ENCODE results near the gene ABLIM2.

Gene ABLIM2

DNA sequence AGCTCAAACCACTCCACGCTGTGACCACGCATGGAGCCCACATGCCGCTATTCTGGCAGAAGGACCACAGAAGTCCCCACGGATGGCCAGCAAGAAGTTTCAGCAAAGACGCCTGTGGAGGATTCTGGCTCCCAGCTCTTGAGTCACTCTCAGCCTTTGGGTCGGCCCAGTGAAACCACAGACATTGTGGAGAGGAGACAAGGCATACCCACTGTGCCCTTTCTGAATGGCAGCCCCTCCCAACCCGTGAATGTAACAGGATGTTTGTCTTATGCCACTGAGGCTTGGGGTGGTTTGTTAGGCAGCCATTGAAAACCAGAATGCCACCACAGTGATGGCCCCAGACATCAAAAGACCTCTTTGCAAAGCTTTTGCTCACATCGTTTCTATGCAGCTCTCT, 42.7 kb downstream of the ABLIM2 start:
- no peak for DNase-seq

DNA sequence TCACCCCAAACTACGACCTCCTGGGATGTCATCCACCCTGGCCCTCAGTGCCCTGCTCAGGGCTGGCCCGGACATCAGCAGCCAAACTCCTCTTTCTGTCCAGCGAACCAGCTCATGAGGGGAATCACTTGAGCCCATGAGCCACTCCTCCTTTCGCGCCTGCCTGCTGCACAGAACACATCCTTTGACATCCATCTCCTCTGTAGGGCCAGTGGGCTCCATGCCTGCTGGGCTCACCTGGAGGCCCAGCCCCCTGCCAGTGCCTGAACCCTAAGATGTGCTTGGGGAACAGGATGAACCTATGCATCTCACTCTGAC, 43.5 kb downstream of the ABLIM2 start:
- DNase-seq, result no peak

DNA sequence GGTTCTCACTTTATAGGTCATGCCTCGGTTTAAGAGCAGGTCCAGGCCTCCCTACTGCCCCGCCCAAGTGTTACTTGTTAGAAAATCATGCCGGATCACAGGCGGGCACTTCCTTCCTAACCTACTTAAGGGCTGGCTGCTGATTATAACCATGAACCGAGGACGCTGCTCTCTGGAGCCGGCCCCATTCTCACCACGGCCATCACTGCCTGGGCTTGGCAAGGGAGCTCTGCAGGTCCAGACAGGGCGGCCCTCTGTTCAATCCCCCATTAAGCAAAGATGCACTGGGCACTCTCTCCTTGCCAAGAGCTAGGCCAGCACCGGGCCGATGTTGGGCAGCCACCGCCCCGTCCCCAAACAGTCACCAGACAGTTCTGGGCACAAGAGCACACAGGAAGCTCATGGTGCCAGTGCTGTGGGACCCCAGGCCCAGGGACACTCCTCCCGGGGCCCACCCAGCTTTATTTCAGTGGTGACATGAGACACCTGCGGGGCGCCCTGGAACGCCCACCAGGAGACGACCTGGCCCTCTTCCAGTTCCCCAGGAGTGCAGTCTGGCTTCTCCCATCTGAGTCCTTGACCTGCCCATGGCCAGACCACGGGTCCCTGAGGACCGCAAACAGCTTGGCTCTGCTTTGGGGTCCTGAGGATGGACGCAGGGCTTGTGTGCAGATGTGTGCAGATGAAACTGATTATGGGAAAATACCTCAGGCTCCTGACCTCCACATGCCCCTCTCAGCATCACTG, 44.0 kb downstream of the ABLIM2 start:
- DNase-seq, result no peak

DNA sequence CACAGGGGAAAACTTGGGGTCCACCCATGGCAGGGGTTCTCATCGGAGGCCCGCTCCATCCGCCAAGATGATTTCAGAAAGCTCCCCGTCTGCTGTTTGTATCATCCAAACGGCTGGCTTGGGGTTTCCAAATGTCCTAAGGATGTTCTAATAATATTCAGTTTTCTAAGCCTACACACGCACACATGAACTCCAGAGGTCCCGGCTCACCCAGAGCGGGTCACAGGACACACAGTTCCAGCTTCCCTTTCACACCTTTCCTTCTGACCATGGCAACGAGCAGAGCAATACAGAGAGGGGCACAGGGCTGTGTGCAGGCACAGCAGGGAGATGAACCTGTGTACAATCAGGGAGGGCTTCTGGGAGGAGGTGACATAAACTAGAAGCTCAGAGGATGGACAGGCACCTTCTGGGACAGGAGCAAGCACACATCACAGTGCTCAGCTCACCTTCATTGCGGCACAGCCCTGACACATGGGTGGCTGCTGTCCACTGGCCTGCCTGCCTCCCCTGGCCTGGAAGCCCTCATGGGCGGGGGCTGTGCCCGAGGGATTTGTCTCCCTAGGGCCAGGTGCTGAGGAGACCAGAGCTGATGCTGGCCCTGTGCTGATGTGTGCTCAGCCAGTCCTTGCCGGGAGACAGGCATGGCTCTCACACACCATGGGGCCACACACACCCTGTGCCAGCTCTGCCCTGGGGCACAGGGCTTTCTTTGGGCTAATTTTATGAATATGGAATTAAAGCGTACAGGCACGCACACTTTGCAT, 44.8 kb downstream of the ABLIM2 start:
- no peak for DNase-seq

DNA sequence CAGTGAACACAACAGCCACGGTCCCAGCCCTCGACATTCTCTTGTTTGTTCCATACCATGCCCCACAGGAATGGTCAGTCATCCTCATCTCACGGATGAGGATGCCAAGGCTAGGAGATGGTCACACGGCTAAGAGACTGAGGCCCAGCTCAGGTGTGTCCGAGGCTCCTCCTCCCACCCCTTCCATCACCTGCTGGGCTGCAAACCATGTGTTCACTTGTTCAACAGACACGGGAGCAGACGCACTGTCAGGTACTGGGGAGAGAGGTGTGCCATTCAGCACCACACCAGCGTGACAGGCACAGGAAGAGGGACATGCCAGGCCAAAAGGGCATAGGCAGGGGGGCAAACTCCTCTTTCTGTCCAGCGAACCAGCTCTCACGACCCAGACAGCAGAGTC, 45.9 kb downstream of the ABLIM2 start:
- no peak for DNase-seq

DNA sequence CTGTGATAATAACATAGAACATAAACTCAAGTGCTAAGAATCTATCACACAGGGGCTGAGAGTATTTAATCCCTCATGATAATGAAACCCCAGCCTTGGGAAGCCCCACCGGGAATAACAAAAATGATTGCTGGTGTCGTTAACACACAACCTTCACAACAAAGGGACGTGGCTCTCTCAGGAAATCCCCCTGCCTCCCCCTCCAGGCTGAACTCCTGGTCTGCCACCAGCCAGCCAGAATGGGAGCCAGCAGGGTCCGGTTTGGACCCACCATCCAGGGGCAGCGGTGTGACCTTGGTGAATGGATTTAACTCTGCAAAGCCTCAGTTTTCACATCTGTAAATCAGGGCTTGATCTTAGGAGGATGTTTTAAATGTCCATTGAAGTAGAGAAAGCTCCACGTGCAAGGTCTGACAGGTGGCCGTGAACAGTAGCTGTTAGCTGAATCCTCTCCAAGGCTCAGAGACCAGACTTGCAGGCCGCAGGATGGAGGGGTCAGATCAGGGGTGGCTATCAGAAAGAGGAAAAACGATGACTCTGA, 46.5 kb downstream of the ABLIM2 start:
- no peak for DNase-seq

DNA sequence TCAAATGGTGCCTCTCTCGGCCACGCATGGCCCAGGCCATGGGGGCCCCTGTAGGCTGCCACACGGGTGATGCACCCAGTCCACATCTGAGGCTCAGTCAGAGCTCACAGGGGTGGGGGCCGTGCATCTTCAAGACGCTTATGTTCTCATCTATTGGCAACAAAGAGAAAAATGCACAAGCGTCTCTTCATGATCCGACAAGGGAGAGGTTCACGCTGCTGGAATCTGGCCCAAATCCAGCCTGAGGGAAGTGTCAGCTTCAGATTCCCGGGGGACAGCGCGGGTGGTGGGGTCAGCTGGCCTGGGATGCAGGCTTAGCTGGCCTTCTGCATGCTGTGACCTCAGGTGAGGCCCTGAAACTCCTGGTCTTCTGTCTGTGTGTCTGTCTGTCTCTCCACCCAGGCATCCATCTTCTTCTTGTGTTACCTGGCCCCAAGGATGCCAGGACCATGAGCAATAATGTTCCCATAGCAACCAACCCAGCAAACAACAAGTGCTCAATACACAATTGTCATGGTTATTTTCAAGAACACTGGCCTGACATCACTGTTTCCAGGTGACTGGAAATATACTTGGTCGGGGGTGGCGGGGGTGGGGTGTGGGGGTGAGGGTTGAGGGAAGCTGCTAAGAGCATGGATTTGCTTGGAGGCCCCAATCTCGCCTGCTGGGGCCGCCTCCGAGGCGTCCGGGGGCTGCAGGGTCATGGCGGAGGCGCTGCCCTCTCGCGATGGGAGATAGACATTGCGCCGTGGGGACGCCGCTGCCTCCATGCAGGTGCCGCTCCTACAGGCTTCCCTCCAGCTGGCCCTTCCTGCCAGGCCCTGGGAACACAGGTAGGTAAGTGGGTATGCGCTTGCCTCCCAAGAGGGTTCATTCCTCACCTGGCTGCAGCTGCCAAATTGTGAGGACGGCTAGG, 48.3 kb downstream of the ABLIM2 start:
- DNase-seq, result peak; percentile 30 to 44

DNA sequence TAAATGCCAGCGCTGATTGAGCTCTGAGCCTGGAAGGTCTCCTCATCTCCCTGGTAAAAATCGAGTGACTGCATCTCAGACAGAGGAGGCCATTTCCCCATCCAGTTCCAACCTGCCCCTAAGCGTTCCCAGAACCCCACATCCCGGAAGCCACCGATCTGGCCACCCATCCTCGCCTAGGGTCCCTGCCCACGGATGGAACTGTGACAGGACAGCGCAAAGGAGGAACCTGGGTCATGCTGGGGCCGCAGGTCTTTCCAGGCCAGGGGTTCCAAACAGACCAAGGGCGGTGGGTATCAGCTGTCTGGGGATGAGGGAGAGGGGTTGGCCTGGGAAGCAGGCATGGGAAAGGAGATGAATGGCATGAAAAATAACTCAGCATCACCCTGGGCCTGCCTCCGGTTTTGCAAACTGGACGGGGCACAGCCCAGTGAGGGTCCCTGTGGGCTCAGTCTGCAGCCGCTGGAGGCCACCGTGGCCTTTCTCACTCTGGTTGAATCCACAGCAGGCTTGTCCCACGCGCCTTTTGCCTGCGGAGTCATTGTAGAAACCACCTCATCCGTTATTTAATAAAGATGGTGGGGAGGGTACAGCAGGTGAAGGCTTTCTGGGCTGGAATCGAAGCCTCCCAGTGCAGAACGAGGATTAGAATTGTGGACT, 49.1 kb downstream of the ABLIM2 start:
- no peak for DNase-seq

DNA sequence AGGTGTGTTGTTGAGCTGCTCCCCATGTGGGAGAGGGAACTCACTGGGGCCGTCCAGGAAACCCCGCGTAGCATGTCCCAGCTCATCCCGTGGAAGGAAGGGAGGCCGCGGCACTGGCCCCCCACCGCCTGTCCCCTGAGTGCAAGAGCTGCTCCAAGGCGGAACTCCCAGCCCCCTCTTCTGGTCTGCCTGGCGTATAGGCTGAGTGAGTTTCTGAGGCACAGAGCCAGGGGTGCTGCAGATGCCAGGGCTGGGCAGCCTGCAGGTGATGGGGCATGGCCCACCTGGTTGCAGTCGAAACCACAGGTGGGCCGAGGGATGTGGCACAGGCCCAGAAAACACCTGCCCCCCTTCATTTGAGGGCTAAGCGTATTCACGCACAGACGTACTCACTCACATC, 49.6 kb downstream of the ABLIM2 start:
- no peak for DNase-seq

DNA sequence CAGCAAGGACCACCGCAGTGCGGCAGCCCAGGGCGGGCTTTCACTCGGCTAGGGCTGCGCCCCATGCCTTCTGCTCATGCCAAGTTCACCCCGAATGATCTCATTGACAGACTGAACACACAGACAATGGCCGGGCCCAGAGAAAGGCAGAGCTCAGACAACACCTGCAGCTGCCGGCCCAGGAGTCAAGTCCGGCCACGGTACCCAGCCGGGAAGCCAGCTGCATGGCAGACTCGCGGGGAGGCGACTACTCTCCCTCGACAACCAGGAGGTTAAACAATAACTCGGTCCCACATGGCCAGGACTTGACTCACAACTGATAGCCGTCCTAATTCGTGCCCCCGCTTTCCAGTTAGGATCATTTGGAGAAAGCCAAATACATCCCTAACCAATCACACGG, 50.4 kb downstream of the ABLIM2 start:
- DNase-seq, result no peak

DNA sequence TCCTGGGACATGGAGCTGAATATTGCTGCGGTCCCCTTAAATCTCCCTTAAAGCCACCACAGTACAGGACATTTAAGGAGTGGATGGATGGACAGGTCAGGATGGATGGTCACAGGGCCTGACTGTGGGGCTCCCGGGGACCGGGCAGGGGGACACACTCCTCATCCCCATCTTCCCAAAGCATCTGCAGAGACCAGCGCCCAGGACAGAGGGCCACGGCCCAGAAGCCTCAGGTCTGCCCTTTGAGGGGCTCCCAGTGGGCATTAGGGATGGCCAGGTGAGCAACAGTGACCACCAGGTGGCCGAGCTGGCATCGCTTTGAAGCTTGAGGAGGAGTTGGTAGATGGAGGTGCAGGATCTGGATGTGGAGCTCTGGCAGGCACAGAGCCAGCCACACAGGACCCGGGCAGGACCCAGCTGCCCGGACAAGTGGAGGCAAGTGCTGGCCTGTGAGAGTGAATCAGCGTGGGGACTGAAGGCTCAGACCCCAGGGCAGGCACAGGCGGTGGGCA, 51.4 kb downstream of the ABLIM2 start:
- no peak for DNase-seq

DNA sequence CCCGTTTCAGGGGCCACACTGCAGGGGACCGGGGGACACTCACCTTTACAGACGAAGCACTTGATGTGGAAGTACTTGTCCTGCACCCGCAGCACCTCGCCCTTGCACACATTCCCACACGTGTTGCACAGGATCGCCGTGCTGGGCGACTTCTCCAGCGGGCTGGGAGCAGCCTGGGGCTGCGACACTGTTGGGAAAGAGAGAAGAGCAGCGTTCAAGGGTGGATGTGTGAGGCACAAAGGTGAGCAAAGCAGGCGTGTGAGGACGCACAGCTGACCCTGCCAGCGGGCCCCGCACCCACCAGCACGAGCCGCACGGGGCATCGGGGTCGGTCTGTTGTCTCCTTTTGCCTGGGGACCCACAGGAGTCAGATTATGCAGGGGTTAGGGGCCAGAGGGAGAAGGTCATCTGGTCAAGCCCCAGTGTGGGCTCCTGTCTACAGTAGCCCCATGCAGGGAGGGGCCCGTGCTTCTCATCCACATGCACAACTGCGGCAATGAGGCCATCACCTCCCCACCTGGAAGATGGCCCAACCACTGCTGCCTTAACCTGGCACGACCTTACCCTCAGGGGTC, 52.1 kb downstream of the ABLIM2 start:
- DNase-seq, result no peak

DNA sequence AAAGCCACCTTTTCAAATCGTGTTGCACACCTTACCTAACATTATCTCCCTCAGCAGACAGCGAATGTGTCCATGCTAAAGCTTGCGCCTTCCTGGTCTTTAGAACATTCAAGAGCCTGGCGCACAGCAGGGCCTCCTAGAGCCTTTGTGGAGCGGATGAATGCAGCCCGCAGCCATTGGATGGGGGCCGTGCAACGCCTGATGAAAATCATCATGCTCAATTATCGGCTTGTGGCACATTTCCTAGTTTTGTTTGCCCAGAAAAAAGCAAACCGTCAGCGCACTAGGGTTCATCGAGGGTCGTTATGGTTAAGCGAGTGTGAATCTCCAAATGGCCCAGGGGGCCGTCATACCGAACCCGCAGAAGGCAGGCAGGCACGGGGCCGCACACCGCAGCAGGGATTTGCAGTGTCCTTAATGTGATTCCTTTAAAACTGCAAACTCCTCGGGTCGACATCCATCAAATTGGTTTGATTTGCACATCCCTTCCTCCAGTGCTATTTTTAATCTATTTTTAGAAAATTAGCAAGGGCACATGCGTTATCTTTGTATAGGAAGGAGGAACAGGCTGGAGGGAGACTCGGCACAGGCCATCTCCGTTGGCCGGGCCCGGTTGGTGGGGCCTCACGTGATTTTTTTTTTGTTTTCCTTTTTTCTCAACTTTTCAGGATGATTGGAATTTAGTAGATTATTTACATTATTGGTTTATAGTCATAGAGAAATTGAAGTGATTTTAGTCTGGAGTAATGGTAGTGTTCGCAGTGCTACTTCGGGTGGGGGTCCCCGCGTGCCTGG, 53.1 kb downstream of the ABLIM2 start:
- no peak for DNase-seq

DNA sequence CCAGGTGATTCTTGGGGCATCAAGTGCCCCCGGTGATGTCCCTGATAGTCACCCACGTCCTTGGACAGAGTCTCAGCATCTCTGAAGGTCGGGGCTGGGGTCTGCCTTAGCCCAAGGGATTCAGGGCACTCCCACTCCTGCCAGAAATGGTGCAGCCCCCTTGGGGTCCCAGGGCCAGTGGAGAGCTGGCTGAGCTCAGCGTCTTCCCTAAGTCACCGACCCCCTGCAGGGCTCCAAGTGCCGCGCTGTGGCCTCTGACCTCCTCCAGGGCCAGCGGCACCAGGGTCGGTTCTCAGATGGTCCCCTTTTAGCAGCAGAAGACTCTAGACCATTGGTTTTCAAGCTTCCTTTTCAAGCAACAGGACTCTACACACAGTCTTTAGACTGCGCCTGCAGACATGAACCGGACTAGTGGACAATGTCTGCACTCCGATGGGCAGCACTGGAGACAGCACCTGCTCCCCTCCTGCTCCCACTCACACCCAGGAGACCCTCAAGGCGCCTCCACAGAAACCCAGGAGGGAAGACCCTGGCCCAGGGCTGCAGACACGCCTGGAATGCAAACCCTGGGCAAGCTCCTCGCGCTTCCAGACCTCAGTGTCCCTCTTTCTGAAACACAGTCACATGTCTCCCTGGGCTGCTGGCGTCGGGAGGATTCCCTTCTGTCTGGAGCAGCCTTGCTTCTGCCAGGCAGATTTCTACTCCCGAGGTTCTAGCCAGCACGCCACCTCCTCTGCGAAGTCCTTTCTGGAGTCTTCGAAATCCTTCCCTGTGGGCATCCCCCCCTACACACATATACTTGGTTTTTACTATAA, 53.9 kb downstream of the ABLIM2 start:
- no peak for DNase-seq

DNA sequence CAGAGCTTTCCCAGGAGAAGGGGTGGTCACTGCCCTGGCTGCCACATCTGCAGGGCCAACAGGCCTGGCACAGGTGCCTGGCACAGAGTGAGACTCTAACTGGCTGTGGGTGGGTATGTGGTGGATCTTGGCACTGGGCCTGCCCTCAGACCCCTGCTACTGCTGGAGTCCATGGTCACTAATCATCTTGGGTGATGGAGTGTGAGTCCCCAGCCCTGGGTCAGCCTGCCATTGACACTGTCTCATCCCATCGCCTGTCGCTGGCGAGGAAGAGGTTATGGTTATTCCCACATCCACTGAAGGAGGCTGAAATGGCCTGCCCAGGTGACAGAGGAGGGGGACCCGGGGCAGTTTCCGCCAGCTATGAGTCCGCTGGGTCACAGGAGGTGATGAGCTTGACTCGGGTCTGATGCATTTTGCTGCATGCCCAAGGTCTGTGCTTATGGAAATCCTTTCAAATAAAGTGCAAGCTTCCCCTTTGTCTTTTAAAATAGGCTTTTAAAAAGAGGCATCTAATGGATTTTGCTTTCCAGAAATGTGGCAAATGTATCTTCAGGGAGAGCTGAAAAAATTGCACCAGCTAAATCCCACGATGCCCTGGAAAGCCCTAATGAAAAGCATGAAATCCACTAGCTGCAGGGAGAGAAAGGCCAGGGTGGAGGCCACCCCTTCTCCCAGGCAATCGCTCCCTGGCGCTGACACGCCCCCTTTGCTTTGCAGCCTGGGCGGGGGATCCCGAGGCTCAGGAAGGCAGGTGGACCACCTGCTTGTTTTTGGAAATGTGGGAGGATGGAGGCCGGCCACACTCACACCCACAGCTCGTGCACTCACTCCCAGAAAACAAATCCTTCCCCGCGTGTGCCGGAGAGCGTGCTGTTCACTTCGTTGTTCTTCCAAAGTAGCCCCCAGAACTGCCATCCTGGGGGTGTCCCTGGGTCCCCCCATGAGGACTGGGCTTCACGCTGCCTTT, 54.9 kb downstream of the ABLIM2 start:
- DNase-seq, result no peak

DNA sequence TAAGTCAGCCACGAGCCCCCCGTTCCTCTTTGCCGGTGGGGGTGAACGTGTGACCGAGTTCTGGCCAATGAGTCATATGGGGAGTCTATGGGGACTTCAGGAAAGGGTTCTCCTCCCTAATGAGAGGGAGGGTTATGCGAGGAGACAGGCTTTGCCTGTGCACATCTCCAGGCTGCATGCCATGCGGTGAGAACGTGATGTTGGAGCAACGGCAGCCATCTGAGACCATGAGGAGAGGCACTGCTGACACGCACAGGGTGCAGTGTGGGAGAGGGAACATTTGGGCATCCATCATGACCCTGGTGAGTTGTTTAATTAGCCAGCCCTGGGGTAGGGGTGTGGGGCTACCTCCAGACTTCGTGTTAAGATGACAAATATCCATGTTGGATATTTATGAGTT, 55.8 kb downstream of the ABLIM2 start:
- DNase-seq, result no peak

DNA sequence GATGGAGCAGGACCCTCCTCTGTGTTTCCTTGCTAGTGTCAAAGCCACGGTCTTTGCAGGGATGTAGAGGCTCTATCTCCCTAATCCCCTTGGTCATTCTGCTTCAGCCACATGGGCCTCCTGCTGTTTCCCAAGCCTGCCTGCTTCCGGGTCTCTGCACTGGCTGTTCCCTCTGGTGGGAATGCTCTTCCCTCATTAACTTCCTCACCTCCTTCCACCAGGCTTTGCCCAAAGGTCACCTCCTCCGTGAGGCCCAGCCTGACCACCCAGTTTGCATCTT, 56.6 kb downstream of the ABLIM2 start:
- DNase-seq, result no peak

DNA sequence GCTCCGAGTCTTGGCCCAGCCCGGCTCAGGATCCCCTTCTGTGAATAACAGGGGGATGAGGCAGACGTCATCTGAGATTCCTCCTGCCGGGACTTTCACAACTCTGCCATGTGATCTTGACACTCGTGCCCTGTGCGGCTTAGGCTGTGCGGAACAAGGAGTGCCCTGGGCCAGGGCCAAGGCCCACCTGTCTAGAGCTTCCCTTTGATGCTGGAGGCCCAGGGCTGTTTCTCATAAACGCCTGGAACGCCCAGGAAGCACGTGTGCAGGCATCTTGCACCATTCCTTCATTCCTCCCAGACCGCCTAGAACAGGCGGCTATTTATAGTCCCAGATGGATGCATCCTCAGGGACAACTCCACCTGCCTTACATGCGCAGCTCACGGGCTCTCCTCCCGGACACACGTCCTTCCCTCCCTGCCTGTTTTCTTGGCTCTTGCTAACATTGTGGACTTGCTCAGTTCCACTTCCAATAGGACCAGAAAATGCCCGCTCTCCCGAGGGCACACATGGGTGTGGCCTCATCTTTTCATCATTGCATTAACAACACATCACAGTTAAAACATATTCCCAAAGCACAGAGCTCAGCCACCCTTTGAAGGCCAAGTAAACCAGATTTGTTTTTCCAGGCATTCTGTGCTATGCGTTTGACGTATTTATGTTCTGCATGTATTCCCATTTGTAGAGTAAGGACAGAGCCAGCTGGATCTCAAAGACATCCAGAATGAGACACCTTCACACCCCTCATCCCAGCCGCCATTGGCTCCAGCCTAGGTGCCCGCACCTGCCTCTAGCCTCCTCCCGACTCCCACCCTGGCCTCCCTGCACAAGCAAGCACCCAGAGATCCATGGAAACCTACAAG, 57.2 kb downstream of the ABLIM2 start:
- no peak for DNase-seq

All from activated T-cell treated with anti-CD3 and anti-CD28 coated beads, Interleukin-2, amount 50 U/mL, for 48 hours (primary cell).